ENCODE measurements around the gene URB1. TPM values are rescaled to one million over a fixed set of nuclear protein-coding genes. Genes with fewer than 3 reads are reported as not detected.

URB1 gene
- total and polyA plus RNA-seq, 2 of the 8 experiments (the other 6 are each of a cell fraction or from before 2014, with no cell fraction given), result 8.1 to 28.9 TPM

DNA sequence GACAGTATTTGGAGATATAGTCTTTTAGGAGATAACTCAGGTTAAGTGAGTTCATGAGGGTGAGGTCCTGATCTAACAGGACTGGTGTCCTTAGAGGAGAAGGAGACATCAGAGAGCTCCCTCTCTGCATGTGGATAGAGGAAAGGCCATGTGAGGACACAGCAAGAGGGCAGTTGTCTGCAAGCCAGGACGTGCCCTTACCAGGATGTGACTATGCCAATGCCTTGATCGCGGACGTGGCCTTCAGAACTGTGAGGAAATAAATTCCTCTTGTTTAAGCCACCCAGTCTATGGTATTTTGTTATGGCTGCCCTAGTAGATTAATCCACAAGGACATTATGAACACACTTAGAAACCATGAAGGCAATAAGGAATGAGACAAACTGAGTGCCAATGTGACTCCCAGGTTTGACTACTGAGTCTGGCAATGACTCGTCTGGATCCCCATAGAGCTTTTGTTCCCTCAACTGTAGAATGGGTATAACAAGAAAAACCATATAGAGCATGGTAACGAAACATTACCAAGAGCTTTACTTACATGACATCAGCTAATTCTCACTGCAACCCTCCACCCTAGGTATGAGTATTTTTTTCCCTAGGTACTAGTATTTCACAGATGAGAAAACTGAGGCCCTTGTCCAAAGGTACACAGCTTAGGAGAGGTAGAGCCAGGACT is 6.5 kb downstream of the URB1 start:
- POLR2A ChIA-PET (ENCODE audit: partially characterized antibody), result no interaction called here
- CTCF ChIA-PET (ENCODE audit: partially characterized antibody), result interaction anchor here (1.3 to 4.4 kb wide), 4 partner anchors 19 to 215 kb away, joined by 3 to 19 read pairs (median 11); no protein-coding TSS in a partner anchor
- no peak overlapping the region for H3K4me2 ChIP-seq (ENCODE audit: insufficient read depth in 1 of 2, low read depth in 2 of 2, low read length in 2 of 2)
- H3K4me1 ChIP-seq (replicated peaks in 1 of 4; ENCODE audit: control insufficient read depth in 3 of 4, insufficient read depth in 4 of 4, low read length in 3 of 4), result peaks cover 0 to 6% (median 3%) of the 10 kb centered on the region in 4 experiments; a peak in 4 of 7 replicates
- H2BK20ac ChIP-seq (ENCODE audit: low read length), result no peak overlapping the region
- H3K23me2 ChIP-seq (ENCODE audit: low read depth, low read length), result no peaks in the 10 kb centered on the region
- H3K79me2 ChIP-seq (ENCODE audit: control insufficient read depth in 1 of 2, insufficient read depth in 2 of 2, low read length in 2 of 2), result peaks cover 21 to 50% of the 10 kb centered on the region in 2 experiments
- no peak overlapping the region for H4K8ac ChIP-seq (ENCODE audit: extremely low read depth, insufficient read depth, low read length)
- DNase-seq (ENCODE audit: low read depth in 1 of 2, low spot score in 2 of 2) (no peak), FAIRE-seq (no peak)
- H4K5ac ChIP-seq (ENCODE audit: insufficient read length, low read depth, low read length), result no peak overlapping the region
- H2AK5ac ChIP-seq (ENCODE audit: low read depth, low read length), result no peak overlapping the region
- no peak overlapping the region for H3K4me3 ChIP-seq (ENCODE audit: extremely low read depth in 1 of 4, insufficient read depth in 2 of 4, low read depth in 3 of 4, low read length in 4 of 4)
- no peak overlapping the region; the same call in 1 of the 2 replicates for H3K27ac ChIP-seq (ENCODE audit: low read depth, low read length)
- peaks cover 17 to 25% of the 10 kb centered on the region in 2 experiments for H4K20me1 ChIP-seq (replicated peaks in 1 of 2; ENCODE audit: control insufficient read depth in 1 of 2, insufficient read depth in 2 of 2, low read length in 2 of 2)
- H4K91ac ChIP-seq (replicated peaks; ENCODE audit: insufficient read length, low read length), result no peak overlapping the region
- H3K23ac ChIP-seq (ENCODE audit: insufficient read length), result no peak overlapping the region
- H2BK12ac ChIP-seq (ENCODE audit: low read depth, low read length), result no peak overlapping the region
- H3K56ac ChIP-seq (replicated peaks; ENCODE audit: insufficient read length, low read depth, low read length), result no peak overlapping the region
- peaks cover 15 to 30% (median 22%) of the 10 kb centered on the region in 4 experiments; a peak in 7 of 8 replicates for H3K36me3 ChIP-seq (ENCODE audit: control insufficient read depth in 2 of 4, insufficient read depth in 4 of 4, low read length in 3 of 4)
- H3K4ac ChIP-seq (replicated peaks; ENCODE audit: insufficient read length, low read depth, low read length), result no peak overlapping the region
- H2BK15ac ChIP-seq (ENCODE audit: low read length), result no peak overlapping the region
- no peaks in the 10 kb centered on the region for H3K27me3 ChIP-seq (replicated peaks in 1 of 4; ENCODE audit: control insufficient read depth in 3 of 4, extremely low read depth in 1 of 4, insufficient read depth in 3 of 4, low read length in 3 of 4)
- H2BK120ac ChIP-seq (replicated peaks; ENCODE audit: low read depth, low read length), result no peak overlapping the region
- H3K9me3 ChIP-seq (ENCODE audit: insufficient read depth in 2 of 2, low read depth in 1 of 2, low read length in 1 of 2), result no peaks in the 10 kb centered on the region
- no peak overlapping the region for H2AFZ ChIP-seq (ENCODE audit: low read length)
- no peak overlapping the region for H3K14ac ChIP-seq (ENCODE audit: insufficient read length)
- H3K18ac ChIP-seq (ENCODE audit: extremely low read depth, low read length), result no peak overlapping the region
- WGBS, 2 experiments (ENCODE audit: extremely low coverage in 1 of 2, insufficient coverage in 1 of 2, insufficient read length in 1 of 2, insufficient replicate concordance in 2 of 2, low coverage in 1 of 2, low lambda C conversion rate in 2 of 2, missing lambda C conversion rate in 1 of 2), result 81% methylated on average over 6 of the region's 6 CpGs; no CpG with 5 or more reads in 1 of the 2 experiments
- H3K79me1 ChIP-seq (ENCODE audit: low read depth, low read length), result peaks cover 16% of the 10 kb centered on the region
- H2BK5ac ChIP-seq (ENCODE audit: low read depth, low read length), result no peak overlapping the region
- H3K9ac ChIP-seq (replicated peaks in 1 of 4; ENCODE audit: extremely low read depth in 1 of 4, low read depth in 3 of 4, low read length in 3 of 4), result no peak overlapping the region; a peak in 1 of 7 replicates
- no peak for TF ChIP-seq GTF2F1 (IDR thresholded peaks at IDR 0.05; ENCODE audit: borderline replicate concordance, low read depth, low read length)
- no peak for TF ChIP-seq SUZ12 (IDR thresholded peaks at IDR 0.05; ENCODE audit: low read length)
- no peak for TF ChIP-seq SIRT6 (IDR thresholded peaks at IDR 0.05; ENCODE audit: low read length)
- TF ChIP-seq, protein P1, sequence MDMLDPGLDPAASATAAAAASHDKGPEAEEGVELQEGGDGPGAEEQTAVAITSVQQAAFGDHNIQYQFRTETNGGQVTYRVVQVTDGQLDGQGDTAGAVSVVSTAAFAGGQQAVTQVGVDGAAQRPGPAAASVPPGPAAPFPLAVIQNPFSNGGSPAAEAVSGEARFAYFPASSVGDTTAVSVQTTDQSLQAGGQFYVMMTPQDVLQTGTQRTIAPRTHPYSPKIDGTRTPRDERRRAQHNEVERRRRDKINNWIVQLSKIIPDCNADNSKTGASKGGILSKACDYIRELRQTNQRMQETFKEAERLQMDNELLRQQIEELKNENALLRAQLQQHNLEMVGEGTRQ (IDR thresholded peaks at IDR 0.05; ENCODE audit: low read length), result no peak
- no peak for TF ChIP-seq KDM4A (IDR thresholded peaks at IDR 0.05; ENCODE audit: low read depth, low read length, severe bottlenecking)
- no peak for TF ChIP-seq EP300 (IDR thresholded peaks at IDR 0.05; ENCODE audit: borderline replicate concordance in 1 of 2, low read depth in 2 of 2, low read length in 2 of 2)
- no peak for TF ChIP-seq RBBP5 (IDR thresholded peaks at IDR 0.05; ENCODE audit: borderline replicate concordance, low read depth, low read length)
- TF ChIP-seq GABPA (IDR thresholded peaks at IDR 0.05; ENCODE audit: borderline replicate concordance, insufficient read depth, low read length), result no peak
